ENCODE measurements around the gene RRP36.
"Not testable (repeated sequence)": the region's sequence is repeated elsewhere in the genome, so short reads cannot be mapped to it uniquely, and the experiment has no call there.

RRP36 gene

GRCh38 chr6:43037706-43038105 is 16.3 kb downstream of the RRP36 start:
- DNase-seq (ENCODE audit: low spot score): no peak

DNA sequence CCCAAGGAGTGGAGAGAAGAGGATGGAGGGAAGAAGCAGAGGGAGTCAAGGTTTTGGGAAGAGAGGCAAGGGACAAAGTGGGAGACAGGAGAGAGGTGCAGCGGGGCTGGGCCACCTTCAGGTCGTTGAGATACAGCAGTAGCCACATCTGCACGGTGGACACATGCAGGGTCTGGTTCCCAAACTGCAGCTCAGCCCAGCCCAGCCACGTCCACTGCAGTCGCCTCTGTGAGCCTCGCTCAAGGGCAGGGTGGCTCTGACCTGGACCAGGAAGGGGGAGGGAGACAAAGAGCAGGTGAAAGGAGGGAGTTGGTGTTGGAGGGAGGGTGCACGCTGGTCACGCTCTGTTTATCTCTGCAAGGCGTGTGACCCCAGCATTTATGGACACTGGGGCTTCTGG is 17.3 kb downstream of the RRP36 start:
- DNase-seq (ENCODE audit: low spot score): no peak

DNA sequence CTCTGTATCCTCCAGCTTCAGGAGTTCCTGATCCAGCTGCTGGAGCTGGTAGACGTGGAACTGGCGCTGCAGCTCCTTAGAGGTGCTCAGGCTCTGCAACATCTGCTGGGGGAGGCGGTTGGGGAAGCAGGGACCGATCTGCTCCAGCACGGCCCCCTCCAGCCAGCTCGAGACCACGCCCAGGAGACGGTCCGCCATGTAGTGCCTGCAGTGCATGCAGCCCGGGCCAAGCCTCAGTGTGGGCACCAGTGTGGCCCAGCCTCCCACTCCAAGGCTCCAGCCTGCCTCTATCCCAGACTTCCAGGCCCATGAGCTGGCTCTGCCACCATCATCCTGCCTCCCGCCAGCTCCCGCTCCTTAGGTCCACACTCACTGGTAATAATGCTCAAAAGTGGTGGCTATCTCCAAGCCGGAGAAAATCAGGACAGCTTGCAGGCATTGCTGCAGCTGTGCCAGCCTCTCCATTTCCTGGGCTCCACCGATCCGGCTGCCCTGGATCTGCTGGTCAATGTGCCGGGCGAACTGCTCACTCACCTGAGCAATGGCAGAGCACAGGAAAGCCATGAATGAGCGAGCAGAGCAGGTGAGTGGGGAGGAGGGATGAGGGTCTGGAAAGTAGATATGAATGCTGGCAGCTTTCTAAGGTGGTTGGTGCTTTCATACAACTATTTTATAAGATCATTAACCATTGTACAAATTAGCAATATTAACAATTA is 19.3 kb downstream of the RRP36 start:
- no peak for DNase-seq (ENCODE audit: low spot score)

GRCh38 chr6:43041475-43041874 is 20.1 kb downstream of the RRP36 start:
- DNase-seq (ENCODE audit: low spot score): not testable (repeated sequence)

- no peak for DNase-seq (ENCODE audit: low spot score)
These were observed 21.9 kb downstream of the RRP36 start for GRCh38 chr6:43043310-43043709.

DNA sequence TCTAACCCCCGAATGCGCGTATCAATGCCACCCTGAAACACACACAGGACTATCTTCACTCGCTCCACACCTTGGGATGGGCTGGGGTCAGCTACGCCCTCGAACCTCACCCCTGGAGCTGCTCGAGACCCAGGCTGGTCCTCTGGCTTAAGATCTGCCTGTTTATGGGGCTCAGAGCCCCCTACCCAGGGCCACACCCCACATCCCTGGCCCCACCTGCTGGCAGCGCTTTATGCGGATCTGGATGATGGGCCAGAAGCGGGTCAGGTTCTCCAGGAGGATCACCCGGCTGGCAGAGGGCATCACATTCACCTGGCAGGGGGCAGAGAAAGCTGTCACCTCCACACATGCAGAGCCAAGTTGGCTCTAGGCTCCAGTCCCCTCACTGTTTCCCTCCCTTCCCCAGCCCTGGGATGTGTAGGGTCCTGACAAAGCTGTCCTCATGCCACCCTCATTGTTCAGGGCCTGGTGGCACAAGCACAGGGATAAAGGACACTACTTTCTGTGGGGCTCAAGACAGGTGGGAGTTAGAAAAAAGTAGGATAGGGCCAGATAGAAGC is 24.0 kb downstream of the RRP36 start:
- DNase-seq (ENCODE audit: low spot score): no peak

GRCh38 chr6:43047998-43048397 is 26.6 kb downstream of the RRP36 start:
- no peak for DNase-seq (ENCODE audit: low spot score)

GRCh38 chr6:43050981-43051380 is 29.6 kb downstream of the RRP36 start:
- no peak for DNase-seq (ENCODE audit: low spot score)

- no peak for DNase-seq (ENCODE audit: low spot score)
These were observed 30.9 kb downstream of the RRP36 start for GRCh38 chr6:43052225-43052841.

GRCh38 chr6:43052842-43053544 is 31.6 kb downstream of the RRP36 start:
- DNase-seq (ENCODE audit: low spot score): peak; percentile 16

DNA sequence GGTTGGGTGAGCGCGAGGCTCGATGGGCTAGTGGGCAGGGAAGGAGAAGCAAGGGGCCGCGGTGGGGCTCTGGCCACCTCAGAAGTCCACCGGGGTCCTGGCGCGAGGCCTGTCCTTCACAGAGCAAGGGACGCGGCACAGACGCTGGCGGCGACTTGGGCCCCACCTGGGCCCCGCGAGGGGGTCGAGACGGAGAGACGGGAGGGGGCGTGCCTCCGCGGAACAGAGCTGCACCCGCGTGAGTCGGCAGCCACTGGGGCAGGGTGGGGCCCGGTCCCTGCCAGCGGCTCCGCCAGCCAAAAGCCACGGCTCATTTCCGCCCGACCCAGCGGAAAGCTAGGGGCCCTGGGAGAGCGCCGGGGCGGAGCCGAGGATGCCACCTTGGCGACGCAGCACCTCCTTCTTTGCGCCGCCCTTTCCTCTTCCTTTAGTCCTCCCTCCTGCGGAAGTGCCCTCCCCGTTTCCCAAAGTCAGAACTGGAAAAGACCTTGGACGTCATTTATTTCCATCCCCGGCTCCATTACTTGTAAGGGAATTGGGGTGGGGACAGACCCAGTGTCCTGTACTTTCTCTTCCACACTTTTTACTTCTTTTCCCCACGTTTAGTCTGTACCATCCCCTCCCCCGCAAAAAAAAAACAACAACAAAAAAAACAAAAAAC is 32.3 kb downstream of the RRP36 start, which contains the start of gene CUL7:
Gene CUL7, minus strand, starts transcription at position 307 of the 661 bp plus-strand sequence. CDS start 1,063 bp downstream, outside the sequence.
- DNase-seq (ENCODE audit: low spot score): peak; percentile 96

- DNase-seq (ENCODE audit: low spot score): no peak
These were observed 33.0 kb downstream of the RRP36 start for GRCh38 chr6:43054206-43054943.

- DNase-seq (ENCODE audit: low spot score): no peak
These were observed 34.5 kb downstream of the RRP36 start for GRCh38 chr6:43055966-43056365.

GRCh38 chr6:43058531-43058930 is 37.1 kb downstream of the RRP36 start:
- DNase-seq (ENCODE audit: low spot score): no peak

DNA sequence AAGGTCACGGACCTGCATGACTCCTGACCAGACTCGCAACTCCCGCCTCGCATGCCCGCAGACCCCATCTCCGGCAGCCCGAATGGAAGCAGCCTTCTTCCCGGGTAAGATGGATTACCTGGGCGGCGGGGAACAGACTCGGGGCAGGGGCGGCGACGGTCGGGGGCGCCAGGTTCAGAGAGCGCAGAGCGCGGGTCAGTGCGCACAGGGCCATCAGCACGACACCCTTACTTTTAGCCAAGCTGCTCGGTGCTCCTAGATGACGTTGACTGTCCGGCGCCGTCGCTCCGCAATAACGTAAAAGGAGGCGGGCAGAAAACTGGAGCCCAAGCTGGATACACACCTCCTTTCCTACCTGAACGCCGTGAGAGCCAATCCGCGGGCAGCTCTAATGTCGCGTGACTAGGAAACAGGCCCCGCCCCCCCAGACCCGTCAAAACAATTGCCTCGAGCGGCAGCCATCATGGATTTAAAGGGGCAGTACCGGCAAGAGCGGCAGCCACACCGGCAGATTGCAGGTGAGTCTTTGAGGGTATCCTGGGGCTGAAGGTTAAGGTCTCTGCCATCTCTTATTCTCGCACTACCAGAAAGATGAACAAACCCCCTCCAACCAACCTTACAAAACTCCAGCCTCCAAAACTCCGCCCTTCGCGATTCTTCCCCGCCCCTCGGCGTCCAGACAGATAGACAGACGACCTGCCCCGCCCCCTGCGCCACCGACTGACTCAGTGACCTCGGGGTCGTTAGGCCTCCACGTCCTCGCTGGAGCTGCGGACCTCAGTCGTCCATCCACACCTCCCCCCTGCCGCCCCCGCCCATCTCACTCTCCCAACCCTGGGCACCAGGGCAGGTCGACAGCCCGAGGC is 38.0 kb downstream of the RRP36 start, which contains the start of the genes KLC4 and MRPL2:
Gene KLC4, plus strand, starts transcription at position 464 of the 866 bp plus-strand sequence. CDS start 1,705 bp downstream, outside the sequence.
Gene MRPL2, minus strand, starts transcription at position 267 of the 866 bp plus-strand sequence. Its CDS starts 53 bp downstream, at position 214.
- peak; percentile 98 for DNase-seq (ENCODE audit: low spot score)

- peak; percentile 68 for DNase-seq (ENCODE audit: low spot score)
These were observed 38.8 kb downstream of the RRP36 start for GRCh38 chr6:43060034-43060754.

DNA sequence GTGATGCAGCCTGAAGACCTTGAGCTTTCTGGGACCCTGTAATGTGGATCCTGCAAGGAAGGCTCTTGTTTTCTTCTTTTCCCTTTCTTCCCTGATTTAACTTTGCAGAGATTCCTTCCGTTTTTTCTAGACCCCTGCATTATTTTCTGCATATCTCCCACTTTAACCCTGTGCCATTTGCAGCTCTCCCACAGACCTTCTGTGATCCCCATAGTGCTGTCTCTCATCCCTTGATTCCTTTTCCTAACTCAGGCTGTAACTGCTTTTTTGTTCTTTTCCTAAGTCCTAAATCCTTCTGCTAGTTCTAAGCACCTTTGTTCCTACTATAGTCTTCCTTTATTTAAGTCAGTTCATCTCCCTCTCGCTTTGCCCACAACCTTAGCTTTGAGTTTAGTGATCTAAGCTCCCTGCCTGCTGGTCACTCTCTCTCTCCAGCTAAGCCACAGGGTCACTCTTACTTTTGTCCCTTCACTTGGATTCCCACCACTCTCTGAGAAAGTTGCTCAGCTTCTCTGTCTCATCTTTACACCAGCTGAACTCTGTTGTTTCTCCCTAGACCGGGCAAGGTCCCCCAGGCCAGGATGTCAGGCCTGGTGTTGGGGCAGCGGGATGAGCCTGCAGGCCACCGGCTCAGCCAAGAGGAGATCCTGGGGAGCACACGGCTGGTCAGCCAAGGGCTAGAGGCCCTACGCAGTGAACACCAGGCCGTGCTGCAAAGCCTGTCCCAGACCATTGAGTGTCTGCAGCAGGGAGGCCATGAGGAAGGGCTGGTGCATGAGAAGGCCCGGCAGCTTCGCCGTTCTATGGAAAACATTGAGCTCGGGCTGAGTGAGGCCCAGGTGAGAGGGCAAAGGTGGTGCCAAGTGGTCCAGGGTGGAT is 39.6 kb downstream of the RRP36 start:
- DNase-seq (ENCODE audit: low spot score): no peak

- DNase-seq (ENCODE audit: low spot score): no peak
These were observed 40.4 kb downstream of the RRP36 start for GRCh38 chr6:43061861-43062260.
